ENCODE results near the gene TCEAL8.

Gene TCEAL8

GRCh38 chrX:103214870-103215424 is 40.0 kb downstream of the TCEAL8 start, which contains the start of gene BEX4:
BEX4 (plus strand) TSS chrX:103215108; CDS start chrX:103216154, 1,046 bp downstream.
- peak; percentile 62 for DNase-seq (ENCODE audit: low read depth)

- no peak for DNase-seq (ENCODE audit: low read depth)
Measured at GRCh38 chrX:103212749-103213457, 42.1 kb downstream of the TCEAL8 start.

- no peak for DNase-seq (ENCODE audit: low read depth)
Measured at GRCh38 chrX:103211012-103211715, 43.8 kb downstream of the TCEAL8 start.

- DNase-seq (ENCODE audit: low read depth), result no peak
Measured at GRCh38 chrX:103210056-103210455, 44.9 kb downstream of the TCEAL8 start.

Measured in activated T-helper 1 cell treated with Interleukin-2 at 50 U/mL for 16 hours (primary cell).